Stimulated activated CD4-positive, alpha-beta T cell treated with anti-CD3 and anti-CD28 coated beads, Interleukin-2, amount 100 ng/mL, for 24 hours (primary cell): ENCODE measurements around the gene PCNT.

Source experiments
- DNase-seq, 2 donors: peaks; one replicate each; pipeline ENCODE4 v3.0.0-alpha.2; 2020

PCNT gene

GRCh38 chr21:46323710-46324389 is at the start of gene PCNT, which contains the start of gene C21orf58:
PCNT (plus strand) TSS chr21:46324156; CDS start chr21:46324229, 73 bp downstream.
C21orf58 (minus strand) TSS chr21:46323870; CDS start chr21:46322738, 1,132 bp downstream.
- peak; percentile 97 for DNase-seq

GRCh38 chr21:46274797-46275390 is 49.1 kb upstream of the PCNT start:
- DNase-seq, result no peak

GRCh38 chr21:46284077-46284644 is 39.8 kb upstream of the PCNT start:
- DNase-seq, result no peak

- no peak for DNase-seq
Observed at GRCh38 chr21:46284733-46285132, 39.2 kb upstream of the PCNT start.

GRCh38 chr21:46285206-46285661 is 38.7 kb upstream of the PCNT start, which contains the start of gene MCM3AP:
MCM3AP (minus strand) TSS chr21:46285611; CDS start chr21:46285286, 325 bp downstream.
- DNase-seq, result no peak

GRCh38 chr21:46285761-46286647 is 38.0 kb upstream of the PCNT start, which contains the start of gene YBEY:
YBEY (plus strand) TSS chr21:46286342; CDS start chr21:46286914, 572 bp downstream.
- DNase-seq, result peak; percentile 88 to 90

- no peak for DNase-seq
Observed at GRCh38 chr21:46286648-46287002, 37.3 kb upstream of the PCNT start.

GRCh38 chr21:46287541-46287940 is 36.4 kb upstream of the PCNT start:
- no peak for DNase-seq

GRCh38 chr21:46289655-46290179 is 34.2 kb upstream of the PCNT start:
- no peak for DNase-seq

GRCh38 chr21:46291561-46291960 is 32.4 kb upstream of the PCNT start:
- no peak for DNase-seq

GRCh38 chr21:46294647-46295176 is 29.2 kb upstream of the PCNT start:
- no peak for DNase-seq

- no peak for DNase-seq
Observed at GRCh38 chr21:46295177-46295770, 28.7 kb upstream of the PCNT start.

- peak; percentile 62 to 68 for DNase-seq
Observed at GRCh38 chr21:46295996-46296752, 27.8 kb upstream of the PCNT start.

- DNase-seq, result peak in 1 of 2 donors; percentile 25
Observed at GRCh38 chr21:46297338-46298271, 26.4 kb upstream of the PCNT start.

- no peak for DNase-seq
Observed at GRCh38 chr21:46299167-46299566, 24.8 kb upstream of the PCNT start.

GRCh38 chr21:46301759-46302158 is 22.2 kb upstream of the PCNT start:
- DNase-seq, result no peak

- no peak for DNase-seq
Observed at GRCh38 chr21:46304437-46304836, 19.5 kb upstream of the PCNT start.

- DNase-seq, result no peak
Observed at GRCh38 chr21:46304955-46305354, 19.0 kb upstream of the PCNT start.

GRCh38 chr21:46307625-46308024 is 16.3 kb upstream of the PCNT start:
- no peak for DNase-seq

GRCh38 chr21:46308431-46308830 is 15.5 kb upstream of the PCNT start:
- no peak for DNase-seq
